Measurements from ENCODE around the gene SRRM2. TPM values are rescaled to one million over a fixed set of nuclear protein-coding genes. Genes with fewer than 3 reads are reported as not detected.

SRRM2 gene
- total RNA-seq, 1 donor from 2014 or later, result 409 TPM

- Mint-ChIP-seq H3K27me3 (ENCODE audit: low read depth, unreplicated experiment) (no peaks in the 10 kb centered on the region), H3K4me3 (ENCODE audit: unreplicated experiment) (no peak overlapping the region)
- H3K9me3 ChIP-seq (ENCODE audit: insufficient read depth, low read depth, low read length), result no peaks in the 10 kb centered on the region
These were observed 20.9 kb downstream of the SRRM2 start for GRCh38 chr16:2773188-2773968.

GRCh38 chr16:2774161-2774891, 21.9 kb downstream of the SRRM2 start:
- Mint-ChIP-seq H3K4me3 (ENCODE audit: unreplicated experiment) (no peak overlapping the region), H3K27me3 (ENCODE audit: low read depth, unreplicated experiment) (no peaks in the 10 kb centered on the region), H3K27ac (ENCODE audit: unreplicated experiment) (no peak overlapping the region), H3K4me1 (ENCODE audit: low read depth, unreplicated experiment) (peaks cover 31% of the 10 kb centered on the region), H3K36me3 (ENCODE audit: low read depth, unreplicated experiment) (peaks cover 22% of the 10 kb centered on the region), H3K9me3 (ENCODE audit: unreplicated experiment) (peaks cover 4% of the 10 kb centered on the region)
- peak overlapping the region; percentile 34 for H3K9ac ChIP-seq (ENCODE audit: low read length)
- no peak overlapping the region for H3K27ac ChIP-seq (ENCODE audit: low read depth, low read length)
- no peak for TF ChIP-seq EZH2 (IDR thresholded peaks at IDR 0.05; ENCODE audit: insufficient read depth, low read length)
- no peak for TF ChIP-seq CTCF (IDR thresholded peaks at IDR 0.05; ENCODE audit: insufficient read depth, low read depth, low read length)
- H3K4me1 ChIP-seq (ENCODE audit: insufficient read depth, low read length), result peaks cover 21% of the 10 kb centered on the region
- H3K4me2 ChIP-seq (ENCODE audit: low read length), result no peak overlapping the region
- no peak for FAIRE-seq
- H3K4me3 ChIP-seq (ENCODE audit: insufficient read depth, low read depth, low read length), result no peak overlapping the region
- no peak for DNase-seq (ENCODE audit: low read depth)
- no peaks in the 10 kb centered on the region for H3K9me3 ChIP-seq (ENCODE audit: insufficient read depth, low read depth, low read length)
- H3K36me3 ChIP-seq (ENCODE audit: insufficient read depth, low read length), result peaks cover 32% of the 10 kb centered on the region
- peaks cover 88% of the 10 kb centered on the region for H3K79me2 ChIP-seq (ENCODE audit: insufficient read depth, low read length)
- peaks cover 68% of the 10 kb centered on the region for H4K20me1 ChIP-seq (ENCODE audit: insufficient read depth, low read length)
- H2AFZ ChIP-seq (ENCODE audit: low read depth, low read length), result no peak overlapping the region
- H3K27me3 ChIP-seq (ENCODE audit: insufficient read depth, low read length), result no peaks in the 10 kb centered on the region

More at GRCh38 chr16:2773188-2773968, 20.9 kb downstream of the SRRM2 start:
- Mint-ChIP-seq H3K4me1 (ENCODE audit: low read depth, unreplicated experiment) (peaks cover 29% of the 10 kb centered on the region), H3K9me3 (ENCODE audit: unreplicated experiment) (peaks cover 4% of the 10 kb centered on the region), H3K27ac (ENCODE audit: unreplicated experiment) (no peak overlapping the region), H3K36me3 (ENCODE audit: low read depth, unreplicated experiment) (peaks cover 29% of the 10 kb centered on the region)
- no peak for FAIRE-seq
- Histone ChIP-seq H3K4me2 (ENCODE audit: low read length) (peak overlapping the region; percentile 3), H3K4me3 (ENCODE audit: insufficient read depth, low read depth, low read length) (no peak overlapping the region), H3K36me3 (ENCODE audit: insufficient read depth, low read length) (peaks cover 37% of the 10 kb centered on the region), H3K9ac (ENCODE audit: low read length) (peak overlapping the region; percentile 16), H3K4me1 (ENCODE audit: insufficient read depth, low read length) (peaks cover 18% of the 10 kb centered on the region), H4K20me1 (ENCODE audit: insufficient read depth, low read length) (peaks cover 77% of the 10 kb centered on the region), H3K27ac (ENCODE audit: low read depth, low read length) (peak overlapping the region; percentile 32), H2AFZ (ENCODE audit: low read depth, low read length) (no peak overlapping the region), H3K79me2 (ENCODE audit: insufficient read depth, low read length) (peaks cover 91% of the 10 kb centered on the region), H3K27me3 (ENCODE audit: insufficient read depth, low read length) (no peaks in the 10 kb centered on the region)
- DNase-seq (ENCODE audit: low read depth), result peak; percentile 25
- no peak for TF ChIP-seq EZH2 (IDR thresholded peaks at IDR 0.05; ENCODE audit: insufficient read depth, low read length)
- TF ChIP-seq CTCF (IDR thresholded peaks at IDR 0.05; ENCODE audit: insufficient read depth, low read depth, low read length), result no peak
